Forelimb muscle (tissue), 1 donor: ENCODE data around the gene DBI. TPM values are rescaled to one million over a fixed set of nuclear protein-coding genes. Genes with fewer than 3 reads are reported as not detected.
"Not testable (repeated sequence)": the region's sequence is repeated elsewhere in the genome, so short reads cannot be mapped to it uniquely, and the experiment has no call there.

Experiments
- DNase-seq: peaks from one replicate; pipeline ENCODE4 v3.0.0-alpha.2; 2013; ENCODE audit warnings: low read depth
- polyA plus RNA-seq: library from polyadenylated mRNA; unstranded; fragments of 120-200 nt; gene quantifications from one replicate; pipeline ENCODE4 v1.2.1, GENCODE V29; 2013; ENCODE audit not compliant: insufficient read length

Gene DBI
- polyA plus RNA-seq, 1 donor = 224 TPM

- no peak for DNase-seq
These were observed 35.3 kb downstream of the DBI start for GRCh38 chr2:119402106-119402505.

GRCh38 chr2:119402645-119403560 lies 36.1 kb downstream of the DBI start:
- DNase-seq = no peak

GRCh38 chr2:119403618-119404017 lies 36.8 kb downstream of the DBI start:
- DNase-seq = not testable (repeated sequence)

- DNase-seq = no peak
These were observed 38.4 kb downstream of the DBI start for GRCh38 chr2:119405151-119405550.

GRCh38 chr2:119407430-119408220 lies 40.8 kb downstream of the DBI start:
- DNase-seq = no peak

GRCh38 chr2:119408221-119408619 lies 41.4 kb downstream of the DBI start:
- no peak for DNase-seq

- DNase-seq = no peak
These were observed 42.7 kb downstream of the DBI start for GRCh38 chr2:119409506-119409905.

- no peak for DNase-seq
These were observed 48.1 kb downstream of the DBI start for GRCh38 chr2:119414894-119415293.

- DNase-seq = no peak
These were observed 48.9 kb downstream of the DBI start for GRCh38 chr2:119415630-119416029.

- DNase-seq = no peak
These were observed 49.6 kb downstream of the DBI start for GRCh38 chr2:119416299-119416923.

GRCh38 chr2:119417908-119418307 lies 51.1 kb downstream of the DBI start:
- no peak for DNase-seq

GRCh38 chr2:119419065-119419464 lies 52.3 kb downstream of the DBI start:
- DNase-seq = no peak

GRCh38 chr2:119419803-119420508 lies 53.2 kb downstream of the DBI start:
- no peak for DNase-seq

- no peak for DNase-seq
These were observed 54.5 kb downstream of the DBI start for GRCh38 chr2:119421304-119421703.

- no peak for DNase-seq
These were observed 55.0 kb downstream of the DBI start for GRCh38 chr2:119421741-119422140.

Other genes with a start within 250 kb of the DBI start
- gene C1QL2, start 208.2 kb upstream of the DBI start, polyA plus RNA-seq = not detected
- gene STEAP3, start 143.1 kb upstream of the DBI start, polyA plus RNA-seq = 23.4 TPM
- 5.8 TPM for gene C2orf76, start 143 bp upstream of the DBI start, polyA plus RNA-seq
- gene TMEM37, start 64.9 kb downstream of the DBI start, polyA plus RNA-seq = 8.3 TPM
- 1.5 TPM for gene SCTR, start 157.5 kb downstream of the DBI start, polyA plus RNA-seq
- gene CFAP221, start 177.5 kb downstream of the DBI start, polyA plus RNA-seq = 0.53 TPM